ENCODE results near the gene GH1. TPM values are rescaled to one million over a fixed set of nuclear protein-coding genes. Genes with fewer than 3 reads are reported as not detected.

The GH1 gene
- total RNA-seq, 1 donor from 2014 or later, result not detected

- DNase-seq (ENCODE audit: extremely low spot score in 2 of 2), result no peak
- no peak overlapping the region for H3K4me3 ChIP-seq
- H3K27ac ChIP-seq, result no peak overlapping the region
- H3K36me3 ChIP-seq, result no peaks in the 10 kb centered on the region
- H3K9me3 ChIP-seq, result no peaks in the 10 kb centered on the region
- intact Hi-C loops (cut with DNase I), result no loop called here
- no peaks in the 10 kb centered on the region for H3K4me1 ChIP-seq
- TF ChIP-seq POLR2A (IDR thresholded peaks at IDR 0.05), result no peak
- no peak for TF ChIP-seq CTCF (IDR thresholded peaks at IDR 0.05)
- TF ChIP-seq POLR2AphosphoS5 (IDR thresholded peaks at IDR 0.05; ENCODE audit: insufficient read depth in 1 of 2, low read depth in 1 of 2), result no peak
- no peaks in the 10 kb centered on the region for H3K27me3 ChIP-seq
Observed at GRCh38 chr17:63948521-63948920, 29.9 kb upstream of the GH1 start.

GRCh38 chr17:63947711-63948330 lies 29.2 kb upstream of the GH1 start:
- no peak for TF ChIP-seq POLR2AphosphoS5 (IDR thresholded peaks at IDR 0.05; ENCODE audit: insufficient read depth in 1 of 2, low read depth in 1 of 2)
- TF ChIP-seq CTCF (IDR thresholded peaks at IDR 0.05), result no peak
- no peak for DNase-seq (ENCODE audit: extremely low spot score in 2 of 2)
- intact Hi-C loops (cut with DNase I), result no loop called here

DNA sequence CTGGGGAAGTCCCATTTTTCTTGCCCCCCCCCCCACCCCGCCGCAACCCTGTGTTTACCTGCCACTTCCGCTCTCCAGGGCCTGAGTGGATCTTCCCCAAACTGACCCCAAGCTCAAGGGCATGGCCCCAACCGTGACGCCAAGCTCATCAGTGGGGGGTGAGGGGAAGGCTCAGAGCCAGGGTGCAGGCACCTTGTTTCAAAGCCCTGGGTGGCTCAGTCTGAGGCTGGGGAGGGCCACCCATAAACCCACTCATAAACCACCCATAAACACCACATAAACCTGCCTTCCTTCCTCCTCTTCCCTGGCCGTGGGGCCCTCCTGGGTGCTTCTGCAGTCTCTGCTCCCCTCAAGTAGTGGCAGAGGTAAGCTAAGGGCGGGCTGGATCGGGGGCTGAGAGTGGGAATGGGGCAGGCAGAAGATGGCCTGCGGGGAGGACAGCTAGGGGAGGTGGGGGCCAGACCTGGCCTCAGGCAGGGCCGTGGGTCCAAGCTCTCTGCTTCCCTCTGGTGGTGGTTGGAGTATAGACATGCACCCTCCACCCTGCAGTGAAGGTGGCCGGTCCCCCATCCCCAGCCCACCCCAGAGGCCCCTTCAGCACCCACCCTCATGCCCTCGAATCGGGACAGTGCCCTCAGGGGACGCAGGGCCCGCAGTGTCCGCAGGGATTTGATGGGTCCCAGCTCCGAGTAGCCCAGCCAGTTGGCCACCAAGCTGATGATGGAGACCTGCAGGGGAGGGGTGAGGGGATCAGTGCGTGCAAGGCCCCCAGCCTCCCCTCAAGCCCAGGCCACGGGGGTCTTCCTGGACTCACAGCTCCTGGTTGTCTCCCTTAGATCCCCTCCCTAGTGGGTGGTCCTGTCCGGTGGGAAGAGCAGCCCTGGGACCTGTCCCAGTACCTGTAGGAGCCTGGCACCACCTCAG lies 28.1 kb upstream of the GH1 start:
- no peaks in the 10 kb centered on the region for H3K36me3 ChIP-seq
- no peaks in the 10 kb centered on the region for H3K9me3 ChIP-seq
- DNase-seq (ENCODE audit: extremely low spot score in 2 of 2), result no peak
- no peaks in the 10 kb centered on the region for H3K27me3 ChIP-seq
- no peaks in the 10 kb centered on the region for H3K4me1 ChIP-seq
- TF ChIP-seq POLR2A (IDR thresholded peaks at IDR 0.05), result no peak
- TF ChIP-seq CTCF (IDR thresholded peaks at IDR 0.05), result peak; percentile 54 to 62 (median 58)
- intact Hi-C loops (cut with DNase I), result no loop called here
- no peak overlapping the region for H3K27ac ChIP-seq
- H3K4me3 ChIP-seq, result no peak overlapping the region

More at GRCh38 chr17:63947711-63948330, 29.2 kb upstream of the GH1 start:
- Histone ChIP-seq H3K9me3 (no peaks in the 10 kb centered on the region), H3K27ac (no peak overlapping the region), H3K27me3 (no peaks in the 10 kb centered on the region), H3K4me1 (no peaks in the 10 kb centered on the region), H3K36me3 (no peaks in the 10 kb centered on the region), H3K4me3 (no peak overlapping the region)

DNA sequence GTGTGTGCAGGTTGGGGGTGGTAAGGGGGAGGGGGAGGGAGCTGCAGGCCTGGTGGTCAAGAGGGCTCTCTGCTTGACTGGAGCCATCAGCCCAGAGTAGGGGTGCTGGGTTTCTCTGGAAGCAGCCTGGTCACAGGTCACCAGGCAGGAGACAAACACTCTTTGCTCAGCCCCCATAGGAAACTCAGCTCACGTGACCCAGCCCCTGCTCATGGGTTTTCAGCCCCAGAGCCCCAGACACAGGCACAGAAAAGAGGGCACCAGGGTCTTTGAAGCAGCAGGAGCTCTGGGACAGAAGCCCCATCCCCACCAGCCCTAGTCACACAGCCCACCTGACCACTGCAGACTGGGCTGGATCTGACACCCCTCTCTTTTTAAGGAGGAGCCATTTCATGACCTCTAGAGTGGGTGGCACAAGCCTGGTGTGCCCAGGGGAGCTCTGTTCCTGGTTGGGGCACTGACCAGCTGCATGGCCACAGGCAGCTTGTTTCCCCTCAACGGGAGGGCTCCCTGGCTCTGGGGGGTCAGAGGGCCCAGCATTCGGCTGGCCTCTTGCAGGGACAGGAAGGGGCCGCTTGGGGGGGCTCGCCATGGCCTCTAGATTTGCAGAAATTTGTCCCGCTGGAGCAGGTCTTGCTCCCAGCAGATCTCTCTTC lies 27.3 kb upstream of the GH1 start:
- H3K27ac ChIP-seq, result no peak overlapping the region

More for the DNA sequence above, 27.3 kb upstream of the GH1 start:
- intact Hi-C loops (cut with DNase I), result no loop called here
- Histone ChIP-seq H3K4me1 (no peaks in the 10 kb centered on the region), H3K36me3 (no peaks in the 10 kb centered on the region), H3K27me3 (no peaks in the 10 kb centered on the region), H3K4me3 (no peak overlapping the region), H3K9me3 (no peaks in the 10 kb centered on the region)
- TF ChIP-seq POLR2A (IDR thresholded peaks at IDR 0.05) (no peak), CTCF (IDR thresholded peaks at IDR 0.05) (no peak), POLR2AphosphoS5 (IDR thresholded peaks at IDR 0.05; ENCODE audit: insufficient read depth in 1 of 2, low read depth in 1 of 2) (no peak)
- no peak for DNase-seq (ENCODE audit: extremely low spot score in 2 of 2)

Data from vagina (tissue), 2 donors.